ENCODE data around the gene UBE2I.

- no peak for TF ChIP-seq POLR2A (IDR thresholded peaks at IDR 0.05; ENCODE audit: low read depth, low read length)
- no peak for TF ChIP-seq POLR2AphosphoS5 (IDR thresholded peaks at IDR 0.05; ENCODE audit: low read depth, low read length)
These were observed 20.0 kb upstream of the UBE2I start for GRCh38 chr16:1289477-1289866.

Measured in GM12892 (cell line).